Measurements from ENCODE around the gene CABP1.
"Not testable (repeated sequence)": the region's sequence is repeated elsewhere in the genome, so short reads cannot be mapped to it uniquely, and the experiment has no call there.

DNA sequence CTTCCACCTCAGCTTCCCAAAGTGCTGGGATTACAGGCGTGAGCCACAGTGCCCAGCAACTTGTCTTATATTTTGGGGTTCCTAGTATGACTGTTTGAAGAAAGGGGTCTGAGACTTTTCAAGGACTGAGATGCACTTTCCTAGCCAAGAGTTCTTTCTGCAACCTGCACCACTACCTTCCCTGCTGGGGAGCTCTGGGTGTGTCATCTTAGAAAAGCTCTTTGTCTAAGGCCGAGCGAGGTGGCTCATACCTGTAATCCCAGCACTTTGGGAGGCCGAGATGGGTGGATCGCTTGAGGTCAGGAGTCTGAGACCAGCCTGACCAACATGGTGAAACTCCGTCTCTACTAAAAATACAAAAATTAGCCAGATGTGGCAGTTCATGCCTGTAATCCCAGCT, 29.8 kb downstream of the CABP1 start:
- TF ChIP-seq, protein P1, sequence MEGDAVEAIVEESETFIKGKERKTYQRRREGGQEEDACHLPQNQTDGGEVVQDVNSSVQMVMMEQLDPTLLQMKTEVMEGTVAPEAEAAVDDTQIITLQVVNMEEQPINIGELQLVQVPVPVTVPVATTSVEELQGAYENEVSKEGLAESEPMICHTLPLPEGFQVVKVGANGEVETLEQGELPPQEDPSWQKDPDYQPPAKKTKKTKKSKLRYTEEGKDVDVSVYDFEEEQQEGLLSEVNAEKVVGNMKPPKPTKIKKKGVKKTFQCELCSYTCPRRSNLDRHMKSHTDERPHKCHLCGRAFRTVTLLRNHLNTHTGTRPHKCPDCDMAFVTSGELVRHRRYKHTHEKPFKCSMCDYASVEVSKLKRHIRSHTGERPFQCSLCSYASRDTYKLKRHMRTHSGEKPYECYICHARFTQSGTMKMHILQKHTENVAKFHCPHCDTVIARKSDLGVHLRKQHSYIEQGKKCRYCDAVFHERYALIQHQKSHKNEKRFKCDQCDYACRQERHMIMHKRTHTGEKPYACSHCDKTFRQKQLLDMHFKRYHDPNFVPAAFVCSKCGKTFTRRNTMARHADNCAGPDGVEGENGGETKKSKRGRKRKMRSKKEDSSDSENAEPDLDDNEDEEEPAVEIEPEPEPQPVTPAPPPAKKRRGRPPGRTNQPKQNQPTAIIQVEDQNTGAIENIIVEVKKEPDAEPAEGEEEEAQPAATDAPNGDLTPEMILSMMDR (conservative IDR thresholded peaks at IDR 0.05; ENCODE audit: low read depth in 2 of 2): not testable (repeated sequence)
- TF ChIP-seq POLR2AphosphoS5 (IDR thresholded peaks at IDR 0.05; ENCODE audit: low read depth); EZH2phosphoT487 (IDR thresholded peaks at IDR 0.05; ENCODE audit: unreplicated experiment); CREB1 (CRISPR knock-in tag; IDR thresholded peaks at IDR 0.05; ENCODE audit: low read depth): not testable (repeated sequence)

Data from GM23338 (cell line).